Panc1 (cell line): ENCODE measurements around the gene MAPK10. TPM values are rescaled to one million over a fixed set of nuclear protein-coding genes. Genes with fewer than 3 reads are reported as not detected.

Experiments
- ATAC-seq: fragments of 200-7000 bp; cut with Tn5 transposase; 2 replicates; pipeline ENCODE4 v1.9.1; 2020; ENCODE audit warnings: mild to moderate bottlenecking, moderate library complexity
- BruUV-seq: library from RNA; stranded (reverse); fragments of 400-500 nt; replicated peaks from 2 replicates; lab custom pipeline; 2021; lab: Mats Ljungman, UMichigan
- CTCF ChIA-PET: fragments of 300-600 bp; sonication (Branson Sonifier 250); formaldehyde crosslinking; loops from one replicate; lab custom pipeline; 2022; ENCODE audit warnings: antibody characterized with exemption; lab: Charles Lee
- POLR2A ChIA-PET: fragments of 300-600 bp; sonication (Branson Sonifier 250); formaldehyde crosslinking; loops from one replicate; lab custom pipeline; 2022; ENCODE audit warnings: antibody characterized with exemption; lab: Charles Lee
- DNase-seq: peaks from one replicate; pipeline ENCODE4 v3.0.0-alpha.2; 2010; ENCODE audit warnings: low read depth, low spot score
- H3K27ac ChIP-seq: 2 replicates; pipeline ENCODE4 v1.5.1; 2011; ENCODE audit warnings: mild to moderate bottlenecking, low read length, inconsistent platforms
- H3K27me3 ChIP-seq: fragments of 200-500 bp; sonication (Bioruptor generic); 2 replicates; pipeline ENCODE4 v1.6.0; 2014; ENCODE audit warnings: low read length, inconsistent platforms; ENCODE audit not compliant: control insufficient read depth, insufficient read depth
- H3K36me3 ChIP-seq: fragments of 200-500 bp; sonication (Bioruptor generic); 2 replicates; pipeline ENCODE4 v1.5.1; 2014; ENCODE audit warnings: inconsistent platforms, mild to moderate bottlenecking, low read length, moderate library complexity; ENCODE audit not compliant: control insufficient read depth, insufficient read depth
- H3K4me1 ChIP-seq: 2 replicates; pipeline ENCODE4 v1.5.1; 2011; ENCODE audit warnings: inconsistent platforms, mild to moderate bottlenecking, low read length, moderate library complexity; ENCODE audit not compliant: control insufficient read depth, insufficient read depth
- H3K4me3 ChIP-seq, 2 experiments: 2 replicates each; pipeline ENCODE4 v1.5.1; 2011 to 2012; ENCODE audit warnings: low read depth in 2 of 2, low read length in 2 of 2, mild to moderate bottlenecking in 2 of 2, inconsistent platforms in 1 of 2, moderate library complexity in 1 of 2
- H3K9me3 ChIP-seq: fragments of 200-500 bp; sonication (Bioruptor generic); 2 replicates; pipeline ENCODE4 v1.5.1; 2014; ENCODE audit warnings: low read depth, mild to moderate bottlenecking, inconsistent platforms, low read length, moderate library complexity; ENCODE audit not compliant: control insufficient read depth, insufficient read depth
- CTCF ChIP-seq: fragments of 450-650 bp; IDR thresholded peaks from 2 replicates; pipeline ENCODE4 v1.5.1; 2017; ENCODE audit warnings: mild to moderate bottlenecking
- POLR2AphosphoS5 ChIP-seq: IDR thresholded peaks from 2 replicates; pipeline ENCODE4 v1.6.1; 2012; ENCODE audit warnings: mild to moderate bottlenecking, low read depth, low read length, moderate library complexity
- REST ChIP-seq, 2 experiments: IDR thresholded peaks; 2 replicates each; pipeline ENCODE4 v1.6.1; 2011 to 2012; ENCODE audit warnings: low read depth in 2 of 2, control low read depth in 1 of 2, low read length in 1 of 2, mild to moderate bottlenecking in 1 of 2, moderate library complexity in 1 of 2; ENCODE audit not compliant: insufficient read depth in 1 of 2
- SIN3A ChIP-seq: IDR thresholded peaks from 2 replicates; pipeline ENCODE4 v1.6.1; 2012; ENCODE audit warnings: low read depth, mild to moderate bottlenecking, low read length, moderate library complexity, borderline replicate concordance; ENCODE audit not compliant: insufficient read depth
- TCF7L2 ChIP-seq: IDR thresholded peaks from 2 replicates; pipeline ENCODE4 v1.6.1; 2011; ENCODE audit warnings: mild to moderate bottlenecking, low read depth, low read length, inconsistent platforms
- in situ Hi-C: cut with HindIII; loops from 2 replicates; pipeline ENCODE4 v1.10.0; 2016; ENCODE audit warnings: low sequenced_read_pairs, low pct_unique_long_range_greater_than_20kb
- intact Hi-C: fragments of 100-400 bp; cut with micrococcal nuclease; formaldehyde crosslinking; loops from one replicate; pipeline ENCODE4 v1.10.0; 2022; ENCODE audit not compliant: unreplicated experiment
- total RNA-seq: library from RNA; stranded (reverse); gene quantifications from one replicate; pipeline ENCODE4 v1.2.1, GENCODE V29; 2021; ENCODE audit not compliant: unreplicated experiment

The MAPK10 gene
- total RNA-seq, 1 experiment from 2014 or later: 0.85 TPM

DNA sequence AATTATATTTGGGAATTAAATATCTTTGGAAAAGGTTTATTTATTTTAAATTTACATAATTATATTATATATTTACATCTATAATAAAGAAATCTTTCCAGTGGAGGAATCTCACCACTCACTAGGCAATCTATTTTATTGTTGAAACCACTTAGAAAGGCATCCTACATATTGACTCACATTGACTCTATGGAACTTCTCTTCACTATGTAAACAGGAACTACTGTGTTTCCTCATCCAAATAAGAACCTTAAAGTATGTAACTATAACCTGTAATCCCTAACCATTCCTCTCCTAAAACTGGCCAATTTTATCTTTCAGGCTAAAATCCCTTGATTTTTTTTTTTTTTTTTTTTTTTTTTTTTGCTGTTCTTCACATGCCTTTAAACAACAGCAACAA is 268.7 kb downstream of the MAPK10 start:
- Histone ChIP-seq H3K27ac (no peak overlapping the region), H3K36me3 (no peaks in the 10 kb centered on the region), H3K4me3 (no peak overlapping the region), H3K9me3 (no peaks in the 10 kb centered on the region), H3K27me3 (no peaks in the 10 kb centered on the region), H3K4me1 (no peaks in the 10 kb centered on the region)
- in situ Hi-C loops: no loop called here
- no TSS peak for BruUV-seq
- ChIA-PET POLR2A (no interaction called here), CTCF (no interaction called here)
- DNase-seq: no peak
- ATAC-seq: no peak
- intact Hi-C loops: no loop called here
- no peak for TF ChIP-seq CTCF
- TF ChIP-seq POLR2AphosphoS5: no peak
- no peak for TF ChIP-seq REST (IDR thresholded peaks at IDR 0.05; ENCODE audit: insufficient read depth in 1 of 2, low read depth in 2 of 2, low read length in 1 of 2)
- TF ChIP-seq TCF7L2: no peak
- TF ChIP-seq SIN3A: no peak

- no peaks in the 10 kb centered on the region for H3K4me1 ChIP-seq
- in situ Hi-C loops: no loop called here
- H3K27me3 ChIP-seq: no peaks in the 10 kb centered on the region
- DNase-seq: no peak
- intact Hi-C loops: no loop called here
- no peaks in the 10 kb centered on the region for H3K36me3 ChIP-seq
- TF ChIP-seq TCF7L2: no peak
- TF ChIP-seq SIN3A: no peak
- no peak for TF ChIP-seq REST (IDR thresholded peaks at IDR 0.05; ENCODE audit: insufficient read depth in 1 of 2, low read depth in 2 of 2, low read length in 1 of 2)
- TF ChIP-seq POLR2AphosphoS5: no peak
- no peak for TF ChIP-seq CTCF
- no peaks in the 10 kb centered on the region for H3K9me3 ChIP-seq
- H3K27ac ChIP-seq: no peak overlapping the region
- no peak overlapping the region for H3K4me3 ChIP-seq
- CTCF ChIA-PET: no interaction called here
- BruUV-seq: no TSS peak
- ATAC-seq: no peak
- POLR2A ChIA-PET: no interaction called here
Observed at GRCh38 chr4:86089781-86090323, 270.0 kb downstream of the MAPK10 start.
